CD4-positive, alpha-beta T cell treated with Interleukin-6 for 4 hours (primary cell): ENCODE measurements around the gene C5AR1.
"Not testable (repeated sequence)": the region's sequence is repeated elsewhere in the genome, so short reads cannot be mapped to it uniquely, and the experiment has no call there.

ENCODE experiments used
- DNase-seq: peaks from one replicate; pipeline ENCODE4 v3.0.0-alpha.2; 2020; ENCODE audit warnings: mixed read lengths

C5AR1 gene

GRCh38 chr19:47309608-47310007, at the start of gene C5AR1:
Gene C5AR1 (plus strand): TSS chr19:47309861. CDS start chr19:47309896, 35 bp downstream.
- DNase-seq: no peak

DNA sequence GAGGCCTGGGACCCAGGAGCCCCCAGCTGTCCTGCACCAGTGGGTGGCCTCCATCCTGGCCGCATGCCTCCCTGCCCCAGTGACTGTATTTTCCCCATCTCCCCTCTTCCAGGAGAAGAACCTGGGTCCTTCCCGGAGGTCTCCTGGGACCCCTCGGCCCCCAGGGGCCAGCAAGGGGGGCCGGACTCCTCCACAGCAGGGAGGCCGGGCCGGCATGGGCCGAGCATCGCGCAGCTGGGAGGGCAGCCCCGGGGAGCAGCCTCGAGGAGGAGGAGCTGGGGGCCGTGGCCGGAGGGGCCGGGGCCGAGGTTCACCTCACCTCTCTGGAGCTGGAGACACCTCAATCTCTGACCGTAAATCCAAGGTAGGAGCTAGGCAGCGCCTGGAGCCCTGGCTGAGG, 49.2 kb upstream of the C5AR1 start:
- DNase-seq: no peak

- DNase-seq: not testable (repeated sequence)
These were observed 47.5 kb upstream of the C5AR1 start for GRCh38 chr19:47261946-47262793.

- DNase-seq: no peak
These were observed 45.0 kb upstream of the C5AR1 start for GRCh38 chr19:47264629-47265028.

- no peak for DNase-seq
These were observed 43.2 kb upstream of the C5AR1 start for GRCh38 chr19:47266401-47266941.

GRCh38 chr19:47267350-47267759, 42.3 kb upstream of the C5AR1 start:
- no peak for DNase-seq

GRCh38 chr19:47268028-47268427, 41.6 kb upstream of the C5AR1 start:
- no peak for DNase-seq

GRCh38 chr19:47269596-47269995, 40.1 kb upstream of the C5AR1 start:
- no peak for DNase-seq

DNA sequence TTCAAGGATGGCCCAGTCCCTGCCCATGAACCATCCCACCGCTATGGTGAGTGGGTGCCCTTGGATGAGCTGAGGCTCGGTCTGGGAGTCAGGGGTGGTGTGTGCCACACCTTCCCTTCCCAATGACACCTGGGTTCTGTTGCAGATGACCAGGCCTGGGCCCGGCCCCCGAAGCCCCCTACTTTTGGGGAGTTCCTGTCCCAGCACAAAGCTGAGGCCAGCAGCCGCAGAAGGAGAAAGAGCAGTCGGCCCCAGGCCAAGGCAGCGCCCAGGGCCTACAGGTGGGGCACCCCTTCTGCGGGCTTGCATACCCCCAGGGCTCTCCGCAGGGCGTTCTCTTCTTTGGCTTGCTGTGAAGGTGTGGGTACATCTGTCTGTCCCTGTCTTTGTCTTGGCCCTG, 39.3 kb upstream of the C5AR1 start:
- DNase-seq: no peak

DNA sequence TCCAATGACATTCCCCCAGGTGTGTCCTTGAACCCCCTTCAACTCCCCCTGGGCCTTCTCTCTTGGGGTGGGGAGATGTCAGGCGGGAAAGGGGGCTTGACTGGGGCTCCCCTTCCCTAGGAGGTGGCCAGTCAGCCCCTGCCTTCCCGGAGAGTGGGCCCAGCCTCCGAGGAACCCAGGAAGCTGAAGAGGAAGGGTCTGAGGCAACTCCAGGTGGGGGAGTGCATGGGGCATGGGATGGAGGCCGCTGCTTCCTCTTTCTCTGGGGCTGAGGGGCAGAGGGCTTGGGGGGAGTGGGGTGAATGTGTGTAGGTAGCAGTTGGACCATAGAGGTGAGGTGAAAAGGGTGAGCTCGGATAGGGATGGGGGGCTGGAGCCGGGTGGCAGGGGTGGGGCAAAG, 37.7 kb upstream of the C5AR1 start:
- DNase-seq: no peak

DNA sequence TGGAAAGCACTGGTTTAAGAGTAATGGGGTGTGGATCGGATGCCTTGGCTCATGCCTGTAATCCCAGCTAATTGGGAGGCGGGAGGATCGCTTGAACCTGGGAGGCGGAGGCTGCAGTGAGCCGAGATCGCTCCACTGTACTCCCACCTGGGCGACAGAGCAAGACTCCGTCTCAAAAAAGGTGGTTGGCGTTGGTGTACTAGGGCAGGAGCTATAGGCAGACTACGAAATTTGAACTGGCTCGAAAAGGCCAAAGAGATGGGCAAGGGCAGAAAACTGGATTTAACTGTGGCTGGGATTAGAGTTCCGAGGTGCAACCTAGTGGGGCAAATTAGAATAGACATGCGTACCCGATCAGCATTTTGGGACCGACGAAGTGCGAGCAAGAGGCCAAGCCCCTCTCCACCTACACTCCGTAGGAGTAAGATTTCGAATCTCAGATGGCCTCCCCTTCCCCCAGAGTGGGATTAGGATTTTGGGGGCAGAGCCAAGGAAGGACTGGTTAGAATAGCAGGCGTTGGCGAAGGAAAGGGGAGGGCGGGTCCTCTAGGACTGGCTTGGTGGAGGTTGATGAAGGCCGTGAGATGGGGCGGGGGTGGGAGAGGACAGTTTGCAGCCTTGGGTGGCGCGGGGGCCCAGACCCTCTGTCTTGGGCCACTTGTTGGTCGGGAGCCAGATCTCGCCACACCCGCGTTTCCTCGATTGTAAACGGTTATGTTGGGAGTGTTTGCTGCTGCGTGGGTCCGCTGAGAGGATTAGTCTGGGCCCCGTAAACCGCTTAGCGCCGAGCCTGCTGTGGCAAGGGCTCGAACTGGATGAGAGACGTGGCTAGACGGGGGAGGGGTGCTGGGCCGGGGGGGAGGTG, 37.0 kb upstream of the C5AR1 start:
- DNase-seq: no peak

DNA sequence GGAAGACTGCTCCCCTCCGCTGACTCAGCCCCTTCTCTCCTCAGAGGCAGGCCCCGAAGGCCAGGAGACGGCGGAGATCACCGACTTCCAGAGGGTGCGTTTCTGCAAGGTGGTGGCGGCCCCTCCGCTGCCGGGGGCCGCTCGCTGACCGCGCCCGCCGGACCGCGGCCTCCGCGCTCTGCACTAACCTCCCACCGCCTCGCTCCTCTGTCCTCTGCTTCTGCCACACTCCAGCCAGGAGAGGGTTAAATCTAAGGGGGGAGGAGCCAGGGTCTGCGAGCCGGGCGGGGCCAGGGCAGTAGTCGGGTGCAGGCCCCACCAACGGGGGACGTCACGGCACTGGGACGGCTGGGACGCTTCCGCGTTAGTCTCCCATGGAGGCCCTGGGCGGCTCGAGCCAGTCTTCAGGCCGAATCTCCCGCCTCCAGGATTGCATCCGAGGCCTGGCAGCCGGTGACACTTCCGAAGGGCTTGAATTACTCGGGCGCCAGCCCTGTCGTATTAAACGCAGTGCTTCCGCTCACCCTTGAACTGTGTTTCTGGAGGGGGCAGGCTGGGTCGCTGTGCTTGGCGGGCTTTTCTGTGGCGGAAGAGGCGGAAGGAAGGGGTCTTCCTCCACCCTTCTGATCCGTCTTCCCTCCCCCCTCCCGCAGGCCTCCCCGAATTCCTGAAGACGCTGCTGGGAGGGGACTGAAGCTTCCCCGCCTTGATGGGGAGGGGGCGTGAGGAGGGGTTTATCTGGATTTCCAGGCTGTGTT, 36.2 kb upstream of the C5AR1 start:
- DNase-seq: peak; percentile 93

- DNase-seq: peak; percentile 99
These were observed 35.4 kb upstream of the C5AR1 start, which contains the start of gene INAFM1 for GRCh38 chr19:47274071-47274890. Gene INAFM1 (plus strand): TSS chr19:47274885. CDS start chr19:47274920, 35 bp downstream.

DNA sequence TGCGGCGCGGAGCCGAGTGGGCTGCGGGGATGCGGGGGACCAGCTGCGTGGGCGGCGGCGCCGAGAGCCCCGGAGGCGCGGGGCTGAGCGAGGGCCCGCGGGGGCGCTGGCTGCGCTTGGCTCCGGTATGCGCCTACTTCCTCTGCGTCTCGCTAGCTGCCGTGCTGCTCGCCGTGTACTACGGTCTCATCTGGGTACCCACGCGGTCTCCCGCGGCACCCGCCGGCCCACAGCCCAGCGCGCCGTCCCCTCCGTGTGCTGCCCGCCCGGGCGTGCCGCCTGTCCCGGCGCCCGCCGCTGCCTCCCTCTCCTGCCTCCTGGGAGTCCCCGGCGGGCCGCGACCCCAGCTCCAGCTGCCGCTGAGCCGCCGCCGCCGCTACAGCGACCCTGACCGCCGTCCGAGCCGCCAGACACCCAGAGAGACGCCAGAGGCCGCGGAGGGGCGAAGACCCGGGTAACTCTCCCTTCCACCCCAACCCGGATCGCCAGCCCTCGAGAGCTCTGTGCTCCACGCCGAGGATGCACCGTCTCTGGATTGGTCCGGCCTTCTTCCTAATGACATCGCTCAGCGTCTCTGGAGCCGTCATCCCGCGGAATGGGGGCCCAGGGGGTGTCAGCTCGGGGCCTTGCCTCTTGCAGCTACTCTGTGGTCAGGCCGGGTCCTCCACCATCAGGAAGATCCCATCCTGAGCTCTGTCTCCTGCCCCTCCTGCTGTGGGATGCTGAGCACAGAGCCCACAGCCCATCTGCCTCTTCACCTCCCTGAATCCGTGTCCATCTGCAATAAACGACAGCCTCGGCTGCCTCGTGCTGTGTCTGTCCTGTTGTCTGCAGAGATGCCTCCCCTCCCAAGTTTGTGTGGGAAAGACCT, 34.5 kb upstream of the C5AR1 start:
- DNase-seq: no peak

- DNase-seq: no peak
These were observed 33.7 kb upstream of the C5AR1 start for GRCh38 chr19:47275791-47276461.

DNA sequence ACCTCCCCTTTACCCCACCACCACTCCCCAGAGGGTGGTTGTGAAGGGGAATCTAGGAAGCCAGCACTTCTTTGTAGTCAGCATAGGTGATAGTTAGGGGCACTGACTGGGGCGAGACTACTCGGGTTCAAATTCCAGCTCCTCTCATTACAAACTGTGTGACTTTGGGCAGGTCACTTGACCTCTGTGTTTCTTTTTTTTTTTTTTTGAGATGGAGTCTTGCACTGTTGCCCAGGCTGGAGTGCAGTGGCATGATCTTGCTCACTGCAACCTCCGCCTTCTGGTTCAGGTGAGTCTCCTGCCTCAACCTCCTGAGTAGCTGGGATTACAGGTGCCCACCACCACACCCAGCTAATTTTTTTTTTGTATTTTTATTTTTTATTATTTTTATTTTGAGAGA, 33.1 kb upstream of the C5AR1 start:
- not testable (repeated sequence) for DNase-seq

DNA sequence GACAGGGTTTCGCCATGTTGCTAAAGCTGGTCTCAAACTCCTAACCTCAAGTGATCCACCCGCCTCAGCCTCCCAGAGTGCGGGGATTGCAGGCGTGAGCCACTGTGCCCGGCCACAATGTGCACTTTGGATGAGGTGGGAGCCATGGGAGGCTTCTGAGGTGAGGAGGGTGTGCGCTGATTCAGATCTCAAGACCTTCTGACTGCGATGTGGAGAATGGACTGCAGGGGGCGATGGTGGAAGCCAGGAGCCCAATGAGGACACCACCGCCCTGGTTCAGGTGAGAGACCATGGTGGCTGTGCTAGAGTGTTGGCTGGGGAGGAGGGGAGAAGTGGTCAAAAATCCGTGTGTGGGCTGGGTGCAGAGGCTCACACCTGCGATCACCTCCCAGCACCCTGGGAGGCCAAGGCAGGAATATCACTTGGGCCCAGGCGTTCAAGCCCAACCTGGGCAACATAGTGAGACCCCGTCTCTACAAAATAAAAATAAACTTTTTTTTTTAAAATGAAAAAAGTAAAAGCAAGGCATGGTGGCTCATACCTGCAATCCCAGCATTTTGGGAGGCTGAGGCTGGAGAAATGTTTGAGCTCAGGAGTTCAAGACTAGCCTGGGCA, 29.4 kb upstream of the C5AR1 start:
- peak; percentile 63 for DNase-seq

DNA sequence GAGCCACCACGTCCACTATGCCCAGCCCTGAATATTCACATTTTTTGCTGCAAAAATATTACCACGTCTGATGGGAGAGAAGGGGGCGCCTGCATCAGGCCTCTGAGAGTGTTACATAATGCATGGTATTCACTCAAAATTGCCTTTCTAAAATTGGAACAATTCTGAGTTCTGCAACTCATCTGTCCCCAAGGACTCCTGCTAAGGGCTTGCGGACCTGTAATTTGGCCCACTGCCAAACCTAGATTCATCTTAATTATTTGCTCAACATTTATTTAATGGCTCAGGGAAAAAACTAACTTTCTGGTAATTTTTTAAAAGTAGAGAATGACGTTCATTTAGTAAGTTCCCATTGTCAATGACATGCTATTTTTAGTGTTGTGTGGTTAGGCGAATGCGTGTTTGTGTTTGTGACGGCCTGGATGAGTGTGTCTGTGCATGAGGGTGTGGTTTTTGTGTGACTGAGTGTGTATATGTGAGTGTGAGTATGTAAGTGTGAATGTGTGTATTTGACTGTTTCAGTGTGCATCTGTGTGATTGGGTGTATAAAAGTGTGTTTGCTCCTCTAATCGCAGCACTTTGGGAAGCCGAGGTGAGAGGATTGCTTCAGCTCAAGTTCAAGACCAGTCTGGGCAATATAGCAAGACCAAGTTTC, 26.1 kb upstream of the C5AR1 start:
- DNase-seq: no peak

DNA sequence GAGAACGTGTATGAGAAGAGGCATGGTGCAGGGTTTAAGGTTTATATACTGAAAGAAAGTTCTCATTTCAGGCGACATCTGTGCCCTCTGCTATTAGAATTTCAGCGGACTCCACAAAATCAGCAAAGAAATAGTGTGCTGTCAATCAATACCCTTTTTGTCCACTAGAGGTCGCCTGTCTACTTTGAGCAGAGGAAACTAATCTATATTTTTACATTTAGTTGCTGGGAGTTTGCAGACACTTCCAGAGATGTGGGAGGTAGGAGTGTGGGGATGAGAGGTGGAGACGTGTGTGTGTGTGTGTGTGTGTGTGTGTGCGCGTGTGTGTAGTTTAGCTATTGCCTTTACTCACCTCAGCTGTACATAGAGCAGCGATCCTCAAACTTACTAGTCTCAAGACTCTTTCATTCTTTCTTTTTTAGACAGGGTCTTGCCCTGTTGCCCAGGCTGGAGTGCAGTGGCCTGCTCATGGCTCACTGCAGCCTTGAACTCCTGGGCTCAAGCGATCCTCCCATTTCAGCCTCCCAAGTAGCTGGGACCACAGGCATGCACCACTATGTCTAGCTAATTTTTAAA, 25.2 kb upstream of the C5AR1 start:
- DNase-seq: peak; percentile 62
